ENCODE results near the gene ALCAM.

The ALCAM gene

DNA sequence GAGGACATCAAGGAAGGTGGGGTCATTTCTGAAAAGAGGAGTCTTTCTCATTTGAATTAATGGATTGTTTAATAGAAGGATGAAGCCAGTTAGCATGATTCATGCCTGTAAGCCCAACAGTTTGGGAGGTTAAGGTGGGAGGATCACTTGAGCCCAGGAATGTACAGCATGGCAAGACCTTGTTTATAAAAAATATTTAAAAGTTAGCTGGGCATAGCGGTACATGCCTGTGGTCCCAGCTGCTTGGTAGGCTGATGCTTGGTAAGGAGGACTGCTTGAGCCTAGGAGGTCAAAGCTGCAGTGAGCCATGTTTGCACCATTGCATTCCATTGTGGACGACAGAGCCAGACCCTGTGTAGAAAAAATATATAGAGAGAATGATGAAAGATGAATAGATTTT lies 165.5 kb downstream of the ALCAM start:
- DNase-seq (ENCODE audit: low spot score): no peak

GRCh38 chr3:105533960-105534359 lies 167.3 kb downstream of the ALCAM start:
- DNase-seq (ENCODE audit: low spot score): no peak

GRCh38 chr3:105534491-105534890 lies 167.8 kb downstream of the ALCAM start:
- DNase-seq (ENCODE audit: low spot score): no peak

GRCh38 chr3:105537371-105538080 lies 170.8 kb downstream of the ALCAM start:
- DNase-seq (ENCODE audit: low spot score): no peak

DNA sequence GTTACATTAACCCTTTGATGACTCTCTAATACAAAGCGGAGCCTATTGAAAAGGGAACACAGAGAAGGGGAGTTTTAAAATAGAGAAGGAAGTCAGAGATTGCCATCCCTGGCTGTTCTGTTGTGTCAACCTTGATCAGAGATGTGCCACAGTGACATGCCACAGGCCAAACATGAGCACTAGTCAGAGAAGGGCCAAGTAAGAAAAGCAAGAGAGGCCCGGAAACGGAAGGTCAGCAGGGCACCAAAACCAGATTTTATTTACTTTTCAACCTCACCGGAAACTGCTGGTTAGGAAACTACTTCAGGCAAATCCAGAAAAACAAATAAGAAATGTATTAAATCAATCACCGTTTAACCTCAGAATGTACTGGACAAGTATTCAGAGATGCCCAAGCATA lies 171.8 kb downstream of the ALCAM start:
- DNase-seq (ENCODE audit: low spot score): no peak

DNA sequence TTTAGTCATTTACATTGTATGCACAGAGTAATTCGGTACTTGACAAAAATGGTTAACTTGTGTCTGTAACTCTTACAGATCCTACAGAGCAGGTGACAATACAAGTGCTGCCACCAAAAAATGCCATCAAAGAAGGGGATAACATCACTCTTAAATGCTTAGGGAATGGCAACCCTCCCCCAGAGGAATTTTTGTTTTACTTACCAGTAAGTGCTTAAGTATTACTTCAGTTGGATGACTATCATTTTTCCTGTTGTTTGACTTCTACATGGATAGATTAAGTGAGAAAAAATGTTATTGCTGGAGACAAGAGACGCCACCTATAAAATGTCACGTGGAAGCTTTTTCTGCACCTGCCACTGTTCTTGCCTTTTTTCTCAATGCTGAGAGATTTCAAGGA lies 173.2 kb downstream of the ALCAM start:
- DNase-seq (ENCODE audit: low spot score): no peak

DNA sequence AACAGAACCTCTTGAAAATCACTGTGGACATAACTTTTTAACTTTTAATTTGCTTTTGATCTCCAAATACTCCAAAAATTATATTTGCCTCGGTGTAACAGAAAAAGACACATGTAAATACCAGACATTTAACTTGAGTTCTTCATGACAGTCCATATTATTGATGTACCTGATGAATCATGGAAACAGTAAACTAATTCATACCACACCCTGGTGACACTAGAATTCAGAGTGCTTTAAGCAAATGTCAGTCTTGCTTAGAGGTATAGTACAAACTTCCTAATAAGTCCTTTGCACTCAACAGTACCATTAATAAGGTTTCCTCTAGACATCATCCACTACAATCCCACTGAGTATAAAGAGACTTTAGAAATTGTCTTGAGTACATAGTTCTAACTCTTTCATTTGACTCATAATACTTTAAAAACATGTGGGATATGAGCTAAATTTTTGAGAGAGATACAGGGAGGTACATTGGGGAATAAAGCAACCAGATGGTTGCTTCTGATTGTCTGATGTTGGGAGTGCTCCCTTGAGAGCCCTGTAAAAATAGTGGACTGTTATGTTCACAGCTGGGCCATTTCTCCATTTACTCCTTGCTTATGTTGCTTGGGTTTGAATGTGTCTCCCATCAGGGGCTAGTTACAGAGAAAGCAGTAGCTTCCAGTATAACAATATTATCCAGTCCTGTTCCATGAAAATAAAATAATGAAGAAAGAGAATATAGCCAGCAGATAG lies 175.7 kb downstream of the ALCAM start:
- DNase-seq (ENCODE audit: low spot score): no peak

GRCh38 chr3:105545051-105545450 lies 178.3 kb downstream of the ALCAM start:
- DNase-seq (ENCODE audit: low spot score): no peak

- no peak for DNase-seq (ENCODE audit: low spot score)
These were observed 187.1 kb downstream of the ALCAM start for GRCh38 chr3:105553851-105554250.

GRCh38 chr3:105555206-105555605 lies 188.5 kb downstream of the ALCAM start:
- DNase-seq (ENCODE audit: low spot score): no peak

DNA sequence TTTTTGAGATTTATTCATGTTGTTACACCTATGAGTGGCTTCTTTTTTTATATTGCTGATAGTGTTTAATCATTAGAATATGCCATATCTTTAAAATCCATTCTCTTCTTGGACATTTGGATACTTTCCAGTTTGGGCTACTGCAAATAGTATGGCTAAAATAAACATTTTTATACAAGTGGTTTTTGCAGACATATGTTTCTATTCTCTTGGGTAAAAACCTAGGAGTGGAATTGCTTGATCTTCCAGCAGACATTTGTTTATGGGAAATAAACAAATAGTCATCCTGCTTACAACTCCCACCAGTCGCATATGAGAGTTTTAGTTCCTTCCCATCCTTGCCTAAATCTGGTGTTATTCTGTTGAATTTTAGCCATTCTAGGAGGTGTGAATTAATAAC lies 193.1 kb downstream of the ALCAM start:
- DNase-seq (ENCODE audit: low spot score): no peak

- DNase-seq (ENCODE audit: low spot score): no peak
These were observed 195.2 kb downstream of the ALCAM start for GRCh38 chr3:105561876-105562275.

- DNase-seq (ENCODE audit: low spot score): no peak
These were observed 198.0 kb downstream of the ALCAM start for GRCh38 chr3:105564546-105565288.

GRCh38 chr3:105571005-105571404 lies 204.3 kb downstream of the ALCAM start:
- DNase-seq (ENCODE audit: low spot score): no peak

DNA sequence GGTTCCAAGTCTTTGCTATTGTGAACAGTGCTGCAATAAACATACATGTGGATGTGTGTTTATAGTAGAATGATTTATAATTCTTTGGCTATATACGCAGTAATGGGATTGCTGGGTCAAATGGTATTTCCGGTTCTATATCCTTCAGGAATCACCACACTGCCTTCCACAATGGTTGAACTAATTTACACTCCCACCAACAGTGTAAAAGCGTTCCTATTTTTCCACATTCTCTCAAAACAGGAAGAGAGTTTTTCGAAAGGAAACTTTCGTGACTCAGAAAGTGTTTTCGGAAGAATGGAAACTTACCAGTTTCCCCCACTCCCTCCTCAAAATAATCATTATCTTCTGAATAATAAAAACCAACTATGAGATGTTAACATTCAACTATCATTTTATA lies 205.8 kb downstream of the ALCAM start:
- no peak for DNase-seq (ENCODE audit: low spot score)

DNA sequence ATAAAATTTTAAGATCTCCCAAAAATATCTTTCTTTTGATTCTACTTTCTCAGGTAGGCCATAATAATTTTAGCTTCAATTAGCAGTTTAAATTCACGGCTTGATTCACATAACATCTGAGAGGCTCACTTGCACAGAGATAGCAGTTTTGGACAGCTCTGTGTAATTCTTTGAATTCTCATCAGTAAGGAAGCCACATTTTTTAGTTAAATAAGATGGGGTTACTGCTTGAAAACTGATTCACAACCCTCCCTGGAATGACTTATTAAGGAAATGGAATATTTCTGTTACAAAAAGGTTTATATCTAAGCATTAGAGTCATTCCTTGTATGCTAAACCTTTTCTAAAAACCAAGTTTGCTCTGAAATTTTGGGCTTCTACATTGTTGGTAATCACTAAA lies 212.7 kb downstream of the ALCAM start:
- no peak for DNase-seq (ENCODE audit: low spot score)

DNA sequence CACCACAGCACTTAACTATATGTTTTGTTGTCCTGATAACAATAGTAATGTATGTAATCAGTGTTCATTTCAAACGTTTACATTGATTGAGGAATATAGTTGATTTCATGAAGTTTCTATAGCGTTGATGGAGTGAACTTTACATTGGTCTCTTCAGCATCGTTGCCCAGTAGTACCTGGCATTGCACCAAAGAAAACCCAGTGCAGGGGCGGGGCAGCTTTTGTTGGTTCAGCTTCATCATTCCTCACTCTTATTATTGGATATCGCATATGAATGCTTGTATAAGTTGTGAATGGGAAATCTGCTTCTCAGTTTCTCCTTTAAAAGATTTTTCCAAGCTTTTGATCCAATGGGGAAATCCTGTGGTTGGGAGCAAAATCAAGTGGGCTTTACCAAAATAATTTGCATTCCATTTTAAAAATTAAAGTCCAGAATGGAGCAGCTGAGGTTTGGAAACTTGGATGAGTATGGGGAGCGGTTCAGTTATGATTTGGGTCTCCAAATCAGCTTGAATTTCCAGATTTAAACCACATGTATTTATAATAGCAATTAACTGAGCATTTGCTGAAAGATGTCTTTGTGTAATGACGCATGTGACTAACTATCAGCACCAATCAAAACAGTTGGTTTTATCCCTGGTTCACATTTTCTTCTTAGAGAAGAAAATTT lies 213.7 kb downstream of the ALCAM start:
- DNase-seq (ENCODE audit: low spot score): no peak

DNA sequence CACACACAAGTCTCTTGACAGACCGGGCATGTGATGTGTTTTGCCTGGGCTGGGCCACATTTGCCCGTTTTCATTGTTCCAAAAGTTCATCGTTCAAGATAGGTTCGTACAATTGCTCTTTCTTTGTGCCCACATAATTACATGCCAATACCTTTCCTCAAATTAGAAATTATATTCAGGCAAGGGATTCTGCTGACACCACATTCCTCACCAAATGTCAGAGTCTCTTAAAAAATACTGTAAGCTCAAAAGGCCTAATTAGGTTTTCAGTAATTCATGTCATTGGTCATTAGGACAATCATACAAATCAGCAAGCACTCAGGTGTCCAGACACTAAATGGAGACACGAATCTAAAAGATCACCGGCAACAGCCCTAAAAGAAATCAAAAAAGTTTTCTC lies 215.3 kb downstream of the ALCAM start:
- DNase-seq (ENCODE audit: low spot score): no peak

DNA sequence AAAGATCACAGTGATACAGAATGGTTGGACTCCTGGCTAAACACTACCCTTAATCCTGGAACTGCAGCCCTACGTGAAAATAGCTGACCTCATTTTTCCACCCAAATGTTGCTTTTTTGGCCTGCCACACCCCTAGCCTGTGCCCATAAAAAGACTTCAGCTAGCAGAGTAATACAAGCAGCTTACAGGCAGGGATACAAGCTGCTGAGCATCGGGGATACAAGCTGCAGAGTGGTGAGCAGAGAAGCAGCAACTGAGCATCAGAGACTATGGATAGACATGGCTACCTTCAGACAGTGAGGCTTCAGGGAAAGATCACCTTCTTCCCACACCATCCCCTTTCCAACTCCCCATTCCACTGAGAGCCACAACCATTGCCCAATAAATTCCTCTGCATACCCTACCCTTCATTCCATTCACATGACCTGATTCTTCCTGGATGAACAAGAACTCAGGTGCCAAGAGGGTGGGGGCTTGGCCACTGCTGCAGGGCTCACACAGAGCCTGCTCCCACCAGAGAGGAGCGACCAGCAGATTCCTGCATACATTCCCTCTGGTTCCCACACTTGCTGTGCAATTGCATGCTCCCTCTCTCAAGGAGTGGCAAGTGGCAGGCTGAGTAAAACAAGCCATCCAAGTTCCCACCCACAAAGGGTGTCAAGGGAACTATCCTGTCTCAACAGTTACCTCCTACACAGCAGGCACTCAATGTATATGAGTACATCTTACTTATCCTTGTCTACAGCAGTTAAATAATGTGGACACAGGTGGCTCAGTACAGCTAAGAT lies 217.5 kb downstream of the ALCAM start:
- no peak for DNase-seq (ENCODE audit: low spot score)

DNA sequence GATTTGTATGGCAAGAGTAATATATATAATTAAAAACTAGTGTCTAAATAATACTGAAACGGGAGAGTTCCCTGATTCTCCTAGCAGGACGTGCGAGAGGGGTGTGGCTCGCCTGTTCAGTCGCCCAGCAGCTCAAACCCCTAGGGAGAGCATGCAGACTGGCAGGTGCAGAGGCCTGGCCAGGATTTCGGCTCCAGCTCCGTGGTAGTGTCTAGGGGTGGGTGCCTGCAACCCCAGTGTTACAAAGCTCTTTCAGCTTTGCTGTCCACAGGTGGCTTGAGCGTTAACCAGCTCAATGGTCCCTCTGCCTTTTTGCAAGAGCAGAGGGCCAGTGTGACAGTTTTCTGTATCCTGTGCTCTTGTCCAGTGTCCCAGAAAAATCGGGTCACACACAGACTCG lies 226.6 kb downstream of the ALCAM start:
- no peak for DNase-seq (ENCODE audit: low spot score)

- DNase-seq (ENCODE audit: low spot score): no peak
These were observed 227.5 kb downstream of the ALCAM start for GRCh38 chr3:105594219-105594618.

Data from germinal center (tissue), 1 donor.